ENCODE measurements around the gene SH3PXD2A. TPM values are rescaled to one million over a fixed set of nuclear protein-coding genes. Genes with fewer than 3 reads are reported as not detected.

Gene SH3PXD2A
- polyA plus RNA-seq, 1 experiment, result 50.2 TPM

- POLR2A ChIA-PET, result no interaction called here
- TF ChIP-seq CTCF (IDR thresholded peaks at IDR 0.05; ENCODE audit: insufficient read depth, low read depth, low read length), result no peak
- DNase-seq (ENCODE audit: low read depth), result no peak
- CTCF ChIA-PET, result interaction anchor here (1.0 to 1.8 kb wide), 2 partner anchors 12 to 13 kb away, joined by 3 read pairs; no protein-coding TSS in a partner anchor
- H3K4me3 ChIP-seq (ENCODE audit: low read depth, low read length), result no peak overlapping the region
- peaks cover 40% of the 10 kb centered on the region for H3K36me3 ChIP-seq (ENCODE audit: control insufficient read depth, insufficient read depth, low read length)
- H3K27me3 ChIP-seq (ENCODE audit: control insufficient read depth, insufficient read depth, low read length), result no peaks in the 10 kb centered on the region
Observed at GRCh38 chr10:103632247-103632642, 223.1 kb downstream of the SH3PXD2A start.

- H3K27me3 ChIP-seq (ENCODE audit: control insufficient read depth, insufficient read depth, low read length), result no peaks in the 10 kb centered on the region
- no peak for DNase-seq (ENCODE audit: low read depth)
- ChIA-PET POLR2A (no interaction called here), CTCF (interaction anchor here (0.9 kb wide), 1 partner anchor 9 kb away, joined by 4 read pairs; no protein-coding TSS in a partner anchor)
- TF ChIP-seq CTCF (IDR thresholded peaks at IDR 0.05; ENCODE audit: insufficient read depth, low read depth, low read length), result no peak
- peaks cover 54% of the 10 kb centered on the region for H3K36me3 ChIP-seq (ENCODE audit: control insufficient read depth, insufficient read depth, low read length)
- no peak overlapping the region for H3K4me3 ChIP-seq (ENCODE audit: low read depth, low read length)
Observed at GRCh38 chr10:103630156-103630555, 225.2 kb downstream of the SH3PXD2A start.

GRCh38 chr10:103629581-103629980 lies 225.8 kb downstream of the SH3PXD2A start:
- Histone ChIP-seq H3K4me3 (ENCODE audit: low read depth, low read length) (no peak overlapping the region), H3K27me3 (ENCODE audit: control insufficient read depth, insufficient read depth, low read length) (no peaks in the 10 kb centered on the region), H3K36me3 (ENCODE audit: control insufficient read depth, insufficient read depth, low read length) (peaks cover 58% of the 10 kb centered on the region)
- ChIA-PET CTCF (interaction anchor here (0.9 kb wide), 1 partner anchor 9 kb away, joined by 4 read pairs; no protein-coding TSS in a partner anchor), POLR2A (no interaction called here)
- TF ChIP-seq CTCF (IDR thresholded peaks at IDR 0.05; ENCODE audit: insufficient read depth, low read depth, low read length), result no peak
- no peak for DNase-seq (ENCODE audit: low read depth)

GRCh38 chr10:103627893-103628292 lies 227.5 kb downstream of the SH3PXD2A start:
- DNase-seq (ENCODE audit: low read depth), result no peak
- Histone ChIP-seq H3K36me3 (ENCODE audit: control insufficient read depth, insufficient read depth, low read length) (peaks cover 72% of the 10 kb centered on the region), H3K4me3 (ENCODE audit: low read depth, low read length) (no peak overlapping the region), H3K27me3 (ENCODE audit: control insufficient read depth, insufficient read depth, low read length) (no peaks in the 10 kb centered on the region)
- POLR2A ChIA-PET, result no interaction called here
- TF ChIP-seq CTCF (IDR thresholded peaks at IDR 0.05; ENCODE audit: insufficient read depth, low read depth, low read length), result no peak
- CTCF ChIA-PET, result interaction anchor here (1.2 to 1.6 kb wide), 2 partner anchors 33 to 58 kb away, joined by 4 to 6 read pairs; no protein-coding TSS in a partner anchor

- peaks cover 73% of the 10 kb centered on the region for H3K36me3 ChIP-seq (ENCODE audit: control insufficient read depth, insufficient read depth, low read length)
- no peak overlapping the region for H3K4me3 ChIP-seq (ENCODE audit: low read depth, low read length)
- ChIA-PET CTCF (interaction anchor here (1.2 to 1.6 kb wide), 2 partner anchors 34 to 59 kb away, joined by 4 to 6 read pairs; no protein-coding TSS in a partner anchor), POLR2A (no interaction called here)
- DNase-seq (ENCODE audit: low read depth), result no peak
- H3K27me3 ChIP-seq (ENCODE audit: control insufficient read depth, insufficient read depth, low read length), result no peaks in the 10 kb centered on the region
- TF ChIP-seq CTCF (IDR thresholded peaks at IDR 0.05; ENCODE audit: insufficient read depth, low read depth, low read length), result no peak
Observed at GRCh38 chr10:103627111-103627892, 228.1 kb downstream of the SH3PXD2A start.

All from BJ (cell line).